MCF 10A (cell line): ENCODE results near the gene SP6. TPM values are rescaled to one million over a fixed set of nuclear protein-coding genes. Genes with fewer than 3 reads are reported as not detected.

Experiments
- BruUV-seq: library from RNA; stranded (reverse); fragments of 400-500 nt; replicated peaks from 2 replicates; lab custom pipeline; 2021; lab: Mats Ljungman, UMichigan
- CTCF ChIA-PET: fragments of 300-600 bp; sonication (Branson Sonifier 250); formaldehyde crosslinking; extraction: SDS; loops from one replicate; lab custom pipeline; 2021; ENCODE audit warnings: antibody characterized with exemption, inconsistent platforms; lab: Yijun Ruan, JAX
- POLR2A ChIA-PET: fragments of 300-600, 350-650 bp; sonication (Branson Sonifier 250); formaldehyde crosslinking; extraction: SDS; loops from one replicate; lab custom pipeline; 2020; ENCODE audit warnings: antibody characterized with exemption, inconsistent platforms; lab: Yijun Ruan, JAX
- DNase-seq: peaks from one replicate; pipeline ENCODE4 v3.0.0-alpha.2; 2018; ENCODE audit not compliant: unreplicated experiment
- H3K27ac Mint-ChIP-seq: one replicate; pipeline ENCODE4 v1.8.0; 2022; ENCODE audit warnings: mild to moderate bottlenecking, low read depth, mixed read lengths; ENCODE audit not compliant: unreplicated experiment
- H3K27me3 Mint-ChIP-seq: one replicate; pipeline ENCODE4 v1.8.0; 2022; ENCODE audit warnings: mixed read lengths; ENCODE audit not compliant: insufficient read depth, unreplicated experiment
- H3K36me3 Mint-ChIP-seq: one replicate; pipeline ENCODE4 v1.8.0; 2022; ENCODE audit warnings: mild to moderate bottlenecking, moderate library complexity, mixed read lengths; ENCODE audit not compliant: insufficient read depth, unreplicated experiment
- H3K4me1 Mint-ChIP-seq: one replicate; pipeline ENCODE4 v1.8.0; 2022; ENCODE audit warnings: mixed read lengths; ENCODE audit not compliant: insufficient read depth, unreplicated experiment
- H3K4me3 Mint-ChIP-seq: one replicate; pipeline ENCODE4 v1.8.0; 2022; ENCODE audit warnings: mild to moderate bottlenecking, moderate library complexity, mixed read lengths; ENCODE audit not compliant: unreplicated experiment
- H3K9me3 Mint-ChIP-seq: one replicate; pipeline ENCODE4 v1.8.0; 2022; ENCODE audit warnings: mixed read lengths; ENCODE audit not compliant: unreplicated experiment
- intact Hi-C: fragments of 100-400 bp; cut with micrococcal nuclease; formaldehyde crosslinking; loops from 2 replicates; pipeline ENCODE4 v1.14.1; 2022
- total RNA-seq: library from RNA; stranded (reverse); gene quantifications from 2 replicates; pipeline ENCODE4 v1.2.3, GENCODE V29; 2022
- TF ChIP-seq, protein P1 (sequence below): fragments of 200-600 bp; IDR thresholded peaks from one replicate; pipeline ENCODE4 v1.8.0; 2022; ENCODE audit warnings: antibody characterized with exemption, mild to moderate bottlenecking; ENCODE audit not compliant: unreplicated experiment

Gene SP6
- total RNA-seq, 1 experiment from 2014 or later, result 1.5 TPM

- H3K27ac Mint-ChIP-seq, result no peak overlapping the region
- TF ChIP-seq, protein P1, sequence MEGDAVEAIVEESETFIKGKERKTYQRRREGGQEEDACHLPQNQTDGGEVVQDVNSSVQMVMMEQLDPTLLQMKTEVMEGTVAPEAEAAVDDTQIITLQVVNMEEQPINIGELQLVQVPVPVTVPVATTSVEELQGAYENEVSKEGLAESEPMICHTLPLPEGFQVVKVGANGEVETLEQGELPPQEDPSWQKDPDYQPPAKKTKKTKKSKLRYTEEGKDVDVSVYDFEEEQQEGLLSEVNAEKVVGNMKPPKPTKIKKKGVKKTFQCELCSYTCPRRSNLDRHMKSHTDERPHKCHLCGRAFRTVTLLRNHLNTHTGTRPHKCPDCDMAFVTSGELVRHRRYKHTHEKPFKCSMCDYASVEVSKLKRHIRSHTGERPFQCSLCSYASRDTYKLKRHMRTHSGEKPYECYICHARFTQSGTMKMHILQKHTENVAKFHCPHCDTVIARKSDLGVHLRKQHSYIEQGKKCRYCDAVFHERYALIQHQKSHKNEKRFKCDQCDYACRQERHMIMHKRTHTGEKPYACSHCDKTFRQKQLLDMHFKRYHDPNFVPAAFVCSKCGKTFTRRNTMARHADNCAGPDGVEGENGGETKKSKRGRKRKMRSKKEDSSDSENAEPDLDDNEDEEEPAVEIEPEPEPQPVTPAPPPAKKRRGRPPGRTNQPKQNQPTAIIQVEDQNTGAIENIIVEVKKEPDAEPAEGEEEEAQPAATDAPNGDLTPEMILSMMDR, result no peak
Observed at GRCh38 chr17:47882247-47882646, 31.3 kb upstream of the SP6 start.

DNA sequence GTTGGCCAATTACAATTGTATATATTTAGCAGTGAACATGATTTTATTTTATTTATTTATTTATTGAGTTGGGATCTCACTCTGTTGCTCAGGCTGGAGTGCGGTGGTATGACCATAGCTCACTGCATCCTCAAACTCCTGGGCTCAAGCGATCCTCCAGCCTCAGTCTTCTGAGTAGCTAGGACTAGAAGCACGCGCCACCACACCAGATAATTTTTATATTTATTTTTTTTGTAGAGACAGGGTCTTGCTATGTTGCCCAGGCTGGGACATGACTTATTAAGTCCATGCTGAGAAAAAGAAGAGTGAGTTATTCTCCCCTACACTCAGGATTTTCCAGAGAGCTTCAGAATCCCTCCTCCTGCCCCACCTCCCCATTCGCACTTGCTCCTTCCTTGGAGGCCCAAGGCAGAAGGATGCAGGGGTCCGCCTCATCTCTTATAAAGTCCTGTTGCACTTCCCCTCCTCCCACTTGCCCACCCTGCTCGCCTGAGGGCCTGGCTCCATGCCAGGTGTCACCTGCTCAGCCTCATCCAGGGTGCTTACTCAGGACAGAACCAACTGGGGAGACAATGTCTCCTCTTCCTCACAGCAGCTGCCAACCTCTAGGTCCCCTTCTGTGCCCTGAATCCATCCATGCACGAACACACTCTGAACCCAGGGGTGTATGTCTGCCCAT, 29.0 kb upstream of the SP6 start:
- H3K27me3 Mint-ChIP-seq, result peaks cover 30% of the 10 kb centered on the region
- H3K4me3 Mint-ChIP-seq, result no peak overlapping the region
- no peaks in the 10 kb centered on the region for H3K9me3 Mint-ChIP-seq
- intact Hi-C loops, result no loop called here
- ChIA-PET CTCF (no interaction called here), POLR2A (interaction anchor here (0.5 to 1.7 kb wide), 3 partner anchors 15 to 30 kb away, joined by 3 to 6 read pairs (median 4); partner anchors contain the start of gene SP2)
- no peaks in the 10 kb centered on the region for H3K36me3 Mint-ChIP-seq
- TF ChIP-seq, protein P1, result no peak
- H3K27ac Mint-ChIP-seq, result no peak overlapping the region
- DNase-seq, result no peak
- no peaks in the 10 kb centered on the region for H3K4me1 Mint-ChIP-seq
- no TSS peak for BruUV-seq

More at GRCh38 chr17:47882247-47882646, 31.3 kb upstream of the SP6 start:
- CTCF ChIA-PET, result interaction anchor here (0.6 to 15.4 kb wide), 4 partner anchors 35 to 795 kb away, joined by 3 to 523 read pairs (median 4); partner anchors contain the start of genes SCRN2 and SP6
- Mint-ChIP-seq H3K27me3 (peaks cover 20% of the 10 kb centered on the region), H3K4me1 (no peaks in the 10 kb centered on the region), H3K36me3 (no peaks in the 10 kb centered on the region), H3K9me3 (no peaks in the 10 kb centered on the region), H3K4me3 (no peak overlapping the region)
- intact Hi-C loops, result no loop called here
- POLR2A ChIA-PET, result interaction anchor here (1.0 to 3.5 kb wide), 2 partner anchors 13 to 59 kb away, joined by 3 to 16 read pairs; partner anchors contain the start of genes PNPO and SP2
- BruUV-seq, result no TSS peak
- peak; percentile 9 for DNase-seq

GRCh38 chr17:47879028-47879585, 28.1 kb upstream of the SP6 start:
- Mint-ChIP-seq H3K36me3 (no peaks in the 10 kb centered on the region), H3K9me3 (no peaks in the 10 kb centered on the region), H3K4me3 (no peak overlapping the region), H3K4me1 (no peaks in the 10 kb centered on the region), H3K27ac (no peak overlapping the region), H3K27me3 (peaks cover 30% of the 10 kb centered on the region)
- TF ChIP-seq, protein P1, result no peak
- intact Hi-C loops, result no loop called here
- ChIA-PET CTCF (no interaction called here), POLR2A (interaction anchor here (0.5 to 1.7 kb wide), 3 partner anchors 14 to 30 kb away, joined by 3 to 6 read pairs (median 4); partner anchors contain the start of gene SP2)
- no peak for DNase-seq
- no TSS peak for BruUV-seq
